Jurkat, Clone E6-1 (cell line): ENCODE data around the gene SLC25A19.
A peak's percentile ranks its signal among the peaks of the same experiment; 100 is the strongest.
"Not testable (repeated sequence)": the region's sequence is repeated elsewhere in the genome, so short reads cannot be mapped to it uniquely, and the experiment has no call there.

Experiments used
- DNase-seq: peaks from one replicate; pipeline ENCODE4 v3.0.0-alpha.2; 2011; ENCODE audit warnings: low read depth, low spot score
- H3K4me3 ChIP-seq: 2 replicates; pipeline ENCODE4 v1.5.1; 2011; ENCODE audit warnings: mild to moderate bottlenecking, low read length, control low read depth, moderate library complexity

SLC25A19 gene

DNA sequence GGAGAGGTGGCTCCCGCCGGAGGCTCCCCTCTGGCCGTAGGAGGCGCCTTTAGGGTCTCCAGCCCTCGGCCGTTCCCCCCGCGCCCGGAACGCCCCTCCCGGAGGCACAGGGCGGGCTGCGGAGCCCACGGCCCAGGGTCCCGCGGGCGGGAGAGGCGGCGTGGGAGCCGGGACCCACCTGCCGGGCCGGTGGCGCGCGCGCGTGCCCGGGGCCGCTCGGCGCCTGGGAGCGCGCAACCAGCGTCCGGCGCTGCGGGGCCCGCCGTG lies 18.3 kb downstream of the SLC25A19 start, which contains the start of gene MIF4GD:
Gene MIF4GD, minus strand, starts transcription at position 266 of the 267 bp plus-strand sequence. CDS start 1,036 bp downstream, outside the sequence.
- no peak for DNase-seq
- H3K4me3 ChIP-seq = peak within 1 kb of the TSS; percentile 87

DNA sequence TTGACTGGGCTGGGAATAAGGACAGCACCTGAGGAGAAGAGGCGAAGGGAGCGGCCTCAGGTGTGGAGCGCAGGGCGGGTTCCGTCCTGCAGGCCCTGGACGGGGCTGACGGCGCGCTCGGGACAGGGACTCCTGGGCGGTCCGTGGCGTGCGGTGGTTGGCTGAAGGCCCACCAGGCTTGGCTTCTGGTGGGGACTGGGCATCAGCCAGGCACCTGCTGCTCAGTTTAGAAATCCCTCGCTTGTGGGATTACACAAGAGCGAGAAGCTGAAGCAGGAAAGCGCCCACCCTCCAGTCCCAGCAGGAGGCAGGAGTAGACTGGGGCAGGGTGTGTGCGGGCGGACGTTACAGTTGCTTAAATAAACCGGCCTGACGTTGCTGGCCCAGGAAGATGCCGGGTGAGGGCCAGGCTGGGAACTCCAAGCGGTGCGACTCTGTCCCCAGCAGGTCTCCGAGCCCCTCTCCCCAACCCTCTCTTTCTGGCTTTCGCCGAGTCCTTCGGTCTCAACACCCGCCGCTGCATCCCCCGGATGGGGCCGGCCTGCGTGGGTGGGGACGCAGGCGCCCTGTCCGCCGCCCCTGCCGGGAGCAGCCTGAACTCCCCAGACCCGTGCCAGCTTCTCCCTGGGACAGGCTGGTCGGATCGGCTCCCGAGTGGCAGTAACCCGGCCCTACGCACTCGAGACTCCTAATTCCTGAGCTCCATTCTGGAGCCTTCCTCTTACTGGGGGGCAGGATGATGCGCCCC lies 18.8 kb downstream of the SLC25A19 start:
- peak overlapping the region; percentile 87 for H3K4me3 ChIP-seq
- DNase-seq = no peak

DNA sequence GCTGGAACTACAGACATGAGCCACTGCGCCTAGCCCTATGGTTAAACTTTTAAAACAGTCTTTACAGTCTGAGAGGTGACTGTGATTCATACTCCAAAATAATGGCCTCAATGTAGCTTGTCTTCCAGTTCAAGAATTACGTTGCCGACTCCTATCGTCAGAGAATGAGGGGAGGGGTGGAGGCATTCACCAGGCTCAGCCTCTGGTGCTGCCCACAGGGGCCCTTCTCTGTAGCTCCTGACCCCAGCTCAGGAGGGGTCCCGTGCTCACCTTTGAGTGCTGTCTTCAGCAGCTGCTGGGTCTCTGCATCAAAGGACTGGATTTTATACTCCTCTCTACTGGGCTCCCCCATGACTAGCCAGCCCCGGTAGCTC lies 19.4 kb downstream of the SLC25A19 start:
- peak overlapping the region; percentile 87 for H3K4me3 ChIP-seq
- DNase-seq = no peak

DNA sequence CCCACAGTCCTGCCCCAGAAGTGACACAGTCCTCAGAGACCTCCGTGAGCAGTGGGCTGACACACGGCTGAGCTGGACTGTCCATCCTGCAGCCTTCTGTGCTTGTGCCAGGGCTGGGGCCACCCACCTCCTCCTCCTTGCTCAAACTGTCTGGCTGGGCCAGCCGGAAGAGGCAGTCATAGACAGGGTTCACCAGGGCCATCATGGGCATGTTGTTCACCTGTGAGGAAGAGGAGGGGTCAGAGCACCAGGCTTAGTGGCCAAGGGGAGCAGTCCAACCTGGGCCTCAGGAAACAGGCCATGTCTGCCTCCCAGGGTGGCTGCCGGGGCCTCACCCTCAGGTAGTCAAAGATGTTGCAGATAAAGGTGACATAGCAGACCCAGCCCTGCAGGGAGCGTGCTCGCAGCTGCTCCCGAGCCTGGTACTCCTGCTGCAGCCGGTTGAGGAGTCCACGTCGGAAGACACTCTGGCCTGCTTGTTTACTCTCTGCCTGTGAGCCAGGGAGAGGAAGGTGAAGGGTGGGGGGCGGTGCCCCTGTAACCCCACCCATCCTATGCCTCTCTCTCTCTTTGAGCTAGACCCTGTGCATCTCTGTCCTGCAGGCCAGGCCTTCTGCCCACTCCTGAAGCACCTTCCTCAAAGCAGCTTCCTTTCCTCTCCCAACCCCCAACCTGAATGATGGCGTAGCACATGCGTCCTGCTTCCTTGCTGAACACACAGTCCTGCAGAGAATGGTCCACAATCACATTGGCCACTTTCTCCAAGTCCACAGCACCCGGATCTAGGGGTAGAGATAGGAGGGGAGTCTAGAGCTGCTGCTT lies 21.6 kb downstream of the SLC25A19 start:
- H3K4me3 ChIP-seq = no peak overlapping the region
- no peak for DNase-seq

DNA sequence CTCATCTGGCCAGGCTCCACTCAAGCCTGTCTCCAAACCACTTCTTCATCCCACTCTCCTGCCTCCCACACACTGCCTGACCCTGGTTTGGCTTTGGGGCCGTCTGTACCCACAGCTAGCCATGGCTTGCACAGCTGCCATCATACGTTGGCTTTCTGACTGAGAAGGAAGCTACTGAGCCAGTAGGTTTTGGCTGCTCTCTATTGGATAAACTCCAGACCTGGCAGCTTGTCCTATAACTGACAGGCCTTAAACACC lies 22.2 kb downstream of the SLC25A19 start:
- H3K4me3 ChIP-seq = no peak overlapping the region
- DNase-seq = no peak

DNA sequence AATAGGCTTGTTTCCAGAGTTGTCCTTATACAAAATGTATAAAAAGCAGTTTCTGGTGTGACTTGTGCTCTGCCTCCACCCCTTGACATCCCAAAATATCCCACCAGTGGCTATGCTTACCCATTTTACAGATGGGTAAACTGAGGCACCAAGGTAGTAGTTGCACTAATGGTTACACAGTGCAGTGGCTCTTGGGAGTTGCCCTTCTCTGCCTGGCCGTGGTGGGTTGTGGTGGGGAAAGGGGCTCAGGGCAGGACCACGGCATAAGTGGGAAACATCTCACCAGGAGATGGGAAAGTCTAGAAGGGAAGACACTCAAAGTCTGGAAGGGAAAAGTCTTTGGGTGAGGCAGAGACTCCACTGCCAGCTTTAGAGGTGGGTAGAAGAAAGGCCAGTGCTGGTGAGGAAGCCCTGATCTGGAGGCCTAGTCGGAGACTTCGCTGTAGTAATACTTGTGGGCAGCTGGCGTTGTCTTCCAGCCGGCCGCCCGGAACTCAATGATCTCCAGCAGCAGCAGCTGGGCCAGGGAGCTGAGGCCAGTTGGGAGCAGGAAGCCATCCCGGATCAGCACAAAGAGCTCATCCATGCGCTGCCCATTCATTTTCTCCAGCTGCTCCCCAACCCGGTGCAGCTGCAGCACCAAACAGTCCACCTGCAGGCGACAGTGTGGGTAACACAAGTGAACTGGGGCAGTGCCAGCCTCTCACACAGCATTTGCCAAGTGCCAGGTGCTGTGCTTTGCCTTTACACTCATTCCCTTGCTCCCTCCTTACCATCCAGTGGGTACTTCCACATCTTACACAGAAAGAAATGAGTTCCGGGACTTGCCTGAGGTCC lies 22.7 kb downstream of the SLC25A19 start:
- no peak overlapping the region for H3K4me3 ChIP-seq
- DNase-seq = no peak

DNA sequence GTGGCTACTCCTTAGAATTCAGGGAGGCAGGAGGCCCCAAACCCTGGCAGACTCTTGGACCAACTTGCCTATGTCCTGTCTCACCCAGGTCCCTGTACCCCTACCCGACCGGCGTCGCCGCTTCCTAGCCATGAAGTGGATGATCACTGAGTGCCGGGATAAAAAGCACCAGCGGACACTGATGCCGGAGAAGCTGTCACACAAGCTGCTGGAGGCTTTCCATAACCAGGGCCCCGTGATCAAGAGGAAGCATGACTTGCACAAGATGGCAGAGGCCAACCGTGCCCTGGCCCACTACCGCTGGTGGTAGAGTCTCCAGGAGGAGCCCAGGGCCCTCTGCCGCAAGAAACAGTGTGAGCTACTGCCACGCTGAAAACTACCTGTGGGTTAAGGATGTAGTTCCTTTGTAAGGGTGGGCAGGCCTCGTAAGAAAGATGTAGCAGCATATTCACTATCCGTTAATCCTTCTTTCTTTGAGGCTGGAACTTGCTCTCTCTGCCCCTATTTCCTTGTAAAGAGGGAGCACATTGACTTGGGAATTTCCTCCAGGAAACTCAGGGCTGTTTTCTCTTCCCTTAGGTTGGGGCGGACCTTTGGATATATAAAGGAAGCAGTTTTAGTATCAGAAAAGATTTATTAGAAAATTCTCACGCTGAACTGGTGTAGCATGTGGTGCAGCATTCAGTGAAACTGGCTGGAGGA lies 23.5 kb downstream of the SLC25A19 start:
- no peak for DNase-seq

DNA sequence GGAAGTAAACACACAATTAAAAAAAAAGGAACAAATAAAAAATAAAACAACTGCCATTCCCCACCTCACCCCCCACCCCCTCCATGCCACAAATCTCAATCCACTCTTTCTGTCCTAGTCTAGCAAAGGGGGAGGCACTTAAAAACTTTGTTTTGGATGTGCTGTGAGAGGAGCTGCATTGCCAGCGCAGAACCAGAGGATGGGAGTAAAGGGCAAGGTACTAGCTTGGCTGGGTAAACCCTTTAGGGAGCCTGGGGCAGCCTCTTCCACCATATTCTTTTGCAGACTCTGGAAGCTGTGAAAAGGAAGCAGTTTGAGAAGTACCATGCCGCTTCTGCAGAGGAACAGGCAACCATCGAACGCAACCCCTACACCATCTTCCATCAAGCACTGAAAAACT lies 26.2 kb downstream of the SLC25A19 start:
- H3K4me3 ChIP-seq = peak overlapping the region; percentile 99
- DNase-seq = no peak

More for the DNA sequence above, 23.5 kb downstream of the SLC25A19 start:
- H3K4me3 ChIP-seq = no peak overlapping the region

DNA sequence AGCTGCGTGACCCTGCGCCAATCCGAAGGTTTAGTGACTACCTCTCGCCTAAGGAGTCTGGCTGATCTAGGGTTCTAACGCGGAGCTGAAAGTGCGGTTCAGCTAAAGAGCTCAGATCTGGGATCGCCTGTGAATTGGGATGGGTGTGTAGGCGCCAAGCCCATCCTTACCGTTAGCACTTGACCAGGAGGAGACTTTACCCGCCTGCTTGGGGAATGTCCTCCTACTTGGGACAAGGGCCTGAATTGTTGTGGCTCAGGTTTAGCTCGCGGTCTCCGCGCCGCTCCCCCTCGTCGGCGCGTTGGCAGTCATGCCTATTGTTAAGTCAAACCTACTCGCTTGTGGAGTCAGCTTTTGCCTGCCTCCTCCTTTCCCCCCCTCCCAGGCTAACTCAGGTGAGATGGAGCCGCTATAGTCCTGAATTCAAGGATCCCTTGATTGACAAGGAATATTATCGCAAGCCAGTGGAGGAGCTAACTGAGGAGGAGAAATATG lies 27.1 kb downstream of the SLC25A19 start:
- DNase-seq = no peak
- H3K4me3 ChIP-seq = peak overlapping the region; percentile 99

DNA sequence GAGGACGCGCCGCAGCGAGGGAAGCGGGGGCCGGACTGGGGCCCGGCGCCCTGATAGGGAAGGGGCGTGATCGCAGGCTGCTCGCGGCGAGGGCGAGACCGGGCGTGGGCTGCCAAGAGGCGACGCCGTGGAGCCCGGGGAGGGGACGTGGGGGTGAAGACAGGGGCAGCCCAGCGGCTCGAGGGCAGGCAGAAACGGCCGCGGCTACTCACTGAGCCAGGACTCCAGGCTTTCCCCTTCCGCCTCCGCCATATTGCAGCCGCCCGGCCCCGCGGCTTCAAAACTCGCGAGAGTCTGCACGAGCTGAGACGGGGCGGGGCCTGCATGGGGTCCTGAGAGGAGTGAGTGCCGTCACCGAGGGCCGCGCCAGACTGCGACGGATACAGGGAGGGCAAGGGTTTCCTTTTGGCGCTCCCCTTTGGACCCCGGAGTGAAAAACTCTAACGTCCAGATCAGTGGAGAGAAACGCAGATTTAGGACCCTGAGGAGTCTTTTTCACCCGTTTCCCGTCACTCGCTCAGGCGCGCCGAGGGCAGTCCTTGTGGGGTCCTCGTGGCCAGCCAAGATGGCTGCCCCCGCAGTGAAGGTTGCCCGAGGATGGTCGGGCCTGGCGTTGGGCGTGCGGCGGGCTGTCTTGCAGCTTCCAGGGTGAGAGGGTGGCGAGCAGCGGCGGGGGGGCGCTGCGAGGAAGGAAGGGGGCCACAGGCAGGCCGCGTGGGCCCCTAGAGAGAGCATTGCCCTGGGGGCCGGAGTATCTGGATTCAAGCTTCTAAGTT lies 27.7 kb downstream of the SLC25A19 start, which contains the start of the genes GGA3 and MRPS7:
Gene GGA3, minus strand, starts transcription at position 271 of the 776 bp plus-strand sequence. Its CDS starts 19 bp downstream, at position 252.
Gene MRPS7, plus strand, starts transcription at position 544 of the 776 bp plus-strand sequence. Its CDS starts 22 bp downstream, at position 566.
- H3K4me3 ChIP-seq = peak within 1 kb of the TSS; percentile 99
- DNase-seq = peak; percentile 88

DNA sequence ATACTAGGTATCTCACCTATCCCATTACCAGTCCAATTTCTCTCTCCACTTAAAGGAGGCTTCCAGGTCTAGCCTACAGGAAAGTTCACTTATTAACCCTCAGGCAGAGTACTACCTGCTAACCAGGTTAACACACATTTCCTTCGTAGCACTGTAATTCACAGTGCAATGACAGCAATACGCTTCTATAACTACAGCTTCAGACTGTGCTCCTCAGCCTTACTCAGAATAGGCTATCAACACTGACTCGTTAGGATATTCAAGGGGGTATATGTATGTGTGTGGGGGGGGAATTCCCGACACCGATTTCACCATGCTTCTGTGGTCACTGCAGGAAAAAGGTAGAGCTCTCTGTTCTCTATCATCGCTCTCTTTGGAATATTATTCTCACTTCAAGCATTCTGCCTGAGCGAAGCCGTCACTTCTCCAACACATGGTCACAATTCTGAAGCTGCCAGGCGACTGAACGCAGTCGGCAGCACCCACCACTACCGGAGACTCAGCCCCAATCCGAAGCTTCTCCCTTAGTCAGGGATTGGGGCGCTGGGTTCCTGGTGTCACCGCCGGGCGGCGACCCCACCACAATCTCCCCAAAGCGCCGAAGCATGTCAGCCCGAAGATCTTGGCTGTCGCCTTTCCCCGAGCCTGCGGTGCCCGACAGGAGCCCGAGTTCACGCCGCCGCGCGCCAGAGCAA lies 28.4 kb downstream of the SLC25A19 start:
- DNase-seq = no peak
- H3K4me3 ChIP-seq = peak overlapping the region; percentile 99

DNA sequence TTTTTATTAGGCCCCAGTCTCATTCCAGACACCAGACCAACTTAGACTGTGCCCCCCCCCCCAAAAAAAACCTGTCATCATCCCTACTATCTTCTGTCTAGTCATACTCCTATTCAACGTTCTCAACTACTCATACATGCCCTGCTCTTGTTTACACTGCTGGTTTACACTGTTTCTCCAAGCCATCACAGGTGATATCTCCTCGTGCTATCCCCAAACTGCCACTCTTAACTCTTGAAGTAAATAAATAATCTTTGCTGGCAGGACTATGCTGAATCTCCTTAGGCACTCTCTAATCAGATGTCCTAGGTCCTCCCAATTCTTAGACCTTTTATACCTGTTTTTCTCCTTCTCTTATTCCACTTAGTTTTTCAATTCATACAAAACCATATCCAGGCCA lies 32.0 kb downstream of the SLC25A19 start:
- not testable (repeated sequence) for H3K4me3 ChIP-seq, DNase-seq

DNA sequence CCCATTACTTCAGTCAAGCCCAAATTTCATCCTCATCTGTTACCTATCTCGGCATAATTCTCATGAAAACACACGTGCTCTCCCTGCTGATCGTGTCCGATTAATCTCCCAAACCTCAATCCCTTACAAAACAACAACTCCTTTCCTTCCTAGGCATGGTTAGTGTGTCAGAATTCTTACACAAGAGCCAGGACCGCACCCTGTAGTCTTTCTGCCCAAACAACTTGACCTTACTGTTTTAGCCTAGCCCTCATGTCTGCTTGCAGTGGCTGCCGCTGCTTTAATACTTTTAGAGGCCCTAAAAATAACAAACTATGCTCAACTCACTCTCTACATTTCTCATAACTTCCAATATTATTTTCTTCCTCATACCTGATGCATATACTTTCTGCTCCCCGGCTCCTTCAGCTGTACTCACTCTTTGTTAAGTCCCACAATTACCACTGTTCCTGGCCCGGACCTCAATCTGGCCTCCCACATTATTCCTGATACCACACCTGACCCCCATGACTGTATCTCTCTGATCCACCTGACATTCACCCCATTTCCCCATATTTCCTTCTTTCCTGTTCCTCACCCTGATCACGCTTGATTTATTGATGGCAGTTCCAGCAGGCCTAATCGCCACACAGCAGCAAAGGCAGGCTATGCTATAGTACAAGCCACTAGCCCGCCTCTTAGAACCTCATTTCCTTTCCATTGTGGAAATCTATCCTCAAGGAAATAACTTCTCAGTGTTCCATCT lies 33.1 kb downstream of the SLC25A19 start:
- H3K4me3 ChIP-seq, DNase-seq: not testable (repeated sequence)

DNA sequence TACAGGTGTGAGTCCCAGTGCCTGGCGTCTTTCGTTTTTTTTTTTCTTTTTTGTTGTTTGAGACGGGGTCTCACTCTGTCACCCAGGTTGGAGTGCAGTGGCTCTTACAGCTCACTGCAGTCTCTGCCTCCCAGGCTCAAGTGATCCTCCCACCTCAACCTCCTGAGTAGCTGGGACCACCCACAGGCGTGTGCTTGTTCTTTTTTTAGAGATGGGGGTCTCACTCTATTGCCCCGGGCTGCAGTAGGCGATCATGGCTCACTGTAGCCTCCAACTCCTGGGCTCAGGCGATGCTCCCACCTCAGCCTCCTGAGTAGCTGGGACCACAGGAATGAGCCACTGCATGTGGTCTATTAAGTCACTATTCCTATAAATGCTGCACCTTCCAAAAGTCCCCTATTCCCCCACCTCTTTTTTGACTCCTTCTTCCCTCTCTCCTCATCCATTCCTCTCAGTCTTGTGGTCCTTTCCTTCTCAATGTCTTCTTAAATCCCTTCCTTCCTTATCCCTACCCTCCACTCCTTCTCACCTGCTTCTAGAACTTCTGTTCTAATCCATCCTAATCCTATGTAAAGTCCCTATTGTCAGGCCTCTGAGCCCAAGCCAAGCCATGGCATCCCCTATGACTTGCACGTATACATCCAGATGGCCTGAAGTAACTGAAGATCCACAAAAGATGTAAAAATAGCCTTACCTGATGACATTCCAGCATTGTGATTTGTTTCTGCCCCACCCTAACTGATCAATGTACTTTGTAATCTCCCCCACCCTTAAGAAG lies 37.0 kb downstream of the SLC25A19 start:
- H3K4me3 ChIP-seq = no peak overlapping the region
- no peak for DNase-seq

DNA sequence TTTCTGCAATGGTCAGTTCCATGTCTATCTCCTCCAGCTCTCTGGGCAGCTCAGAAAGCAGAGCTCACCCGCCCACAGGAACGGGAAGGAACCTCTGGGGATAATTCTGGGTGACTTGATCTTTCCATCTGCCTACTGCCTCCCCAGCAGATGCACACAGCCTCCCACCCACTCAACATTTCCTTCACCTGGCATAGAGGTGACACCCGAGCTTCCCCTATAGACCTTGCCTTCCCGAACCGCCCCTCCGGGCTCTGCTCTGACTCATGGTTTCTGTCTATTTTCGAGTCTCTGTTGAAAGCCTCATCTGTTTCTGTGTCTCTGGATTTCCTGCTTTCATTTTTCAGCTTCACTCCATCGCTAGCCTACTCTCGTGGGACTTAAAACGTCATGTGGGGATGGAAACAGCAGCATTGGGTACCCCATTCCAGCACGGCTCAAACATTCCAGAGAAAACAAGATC lies 39.2 kb downstream of the SLC25A19 start:
- no peak for DNase-seq
- no peak overlapping the region for H3K4me3 ChIP-seq

DNA sequence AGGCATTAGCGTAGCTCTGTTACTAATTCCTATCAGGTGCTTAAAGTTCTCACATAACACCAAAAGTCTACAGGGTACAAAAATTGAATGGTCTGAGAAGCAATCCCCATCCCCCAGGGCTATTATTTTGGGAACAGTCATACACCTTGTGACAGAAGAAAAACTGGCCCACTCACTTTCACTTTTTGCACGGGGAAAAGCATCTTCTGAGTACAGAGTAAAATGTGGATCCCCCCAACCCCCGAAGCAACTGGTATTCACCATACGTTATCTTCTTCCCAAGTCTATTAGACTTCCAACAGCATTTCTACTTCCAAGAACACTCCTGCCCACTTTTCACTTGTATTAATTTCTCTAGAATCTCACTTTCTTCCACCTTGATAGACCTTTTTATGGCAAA lies 39.7 kb downstream of the SLC25A19 start:
- no peak overlapping the region for H3K4me3 ChIP-seq

More for the DNA sequence above, 39.7 kb downstream of the SLC25A19 start:
- DNase-seq = no peak
